Stimulated activated CD8-positive, alpha-beta memory T cell treated with anti-CD3 and anti-CD28 coated beads, Interleukin-12 subunit alpha, Interleukin-12 subunit beta, amount 100 ng/mL, for 24 hours (primary cell): ENCODE measurements around the gene METTL2A.
"Not testable (repeated sequence)": the region's sequence is repeated elsewhere in the genome, so short reads cannot be mapped to it uniquely, and the experiment has no call there.

Experiments used
- DNase-seq: peaks from one replicate; pipeline ENCODE4 v3.0.0-alpha.2; 2020; ENCODE audit errors: extremely low read depth

METTL2A gene

GRCh38 chr17:62423647-62424461 is at the start of gene METTL2A:
METTL2A (plus strand) TSS chr17:62423897; CDS start chr17:62423903, 6 bp downstream.
- peak; percentile 69 for DNase-seq

GRCh38 chr17:62380253-62380652 is 43.4 kb upstream of the METTL2A start, which contains the start of gene EFCAB3:
EFCAB3 (plus strand) TSS chr17:62380553; CDS start chr17:62382980, 2,427 bp downstream.
- DNase-seq: no peak

- no peak for DNase-seq
Measured at GRCh38 chr17:62381561-62381960, 42.1 kb upstream of the METTL2A start.

- DNase-seq: no peak
Measured at GRCh38 chr17:62388856-62389255, 34.8 kb upstream of the METTL2A start.

- no peak for DNase-seq
Measured at GRCh38 chr17:62392908-62393307, 30.8 kb upstream of the METTL2A start.

- no peak for DNase-seq
Measured at GRCh38 chr17:62398891-62399290, 24.8 kb upstream of the METTL2A start.

- no peak for DNase-seq
Measured at GRCh38 chr17:62405451-62405850, 18.2 kb upstream of the METTL2A start.

DNA sequence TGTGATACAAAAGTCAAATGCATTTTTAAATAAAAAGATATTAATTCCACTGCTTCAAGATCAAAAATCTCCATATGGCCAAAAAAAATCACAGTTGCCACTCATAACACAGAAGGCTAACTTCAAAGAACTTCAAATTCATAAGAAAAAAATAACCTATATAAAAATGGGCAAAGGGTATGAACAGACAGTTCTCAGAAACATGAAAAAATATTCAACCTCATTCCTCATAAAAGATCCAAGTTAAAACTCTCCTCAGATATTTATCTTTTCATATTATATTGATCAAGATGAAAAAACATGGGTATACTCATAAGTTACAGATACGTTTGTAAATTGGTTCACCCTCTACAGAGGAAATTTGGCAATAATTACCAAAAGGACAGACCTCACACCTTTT is 10.6 kb upstream of the METTL2A start:
- not testable (repeated sequence) for DNase-seq

DNA sequence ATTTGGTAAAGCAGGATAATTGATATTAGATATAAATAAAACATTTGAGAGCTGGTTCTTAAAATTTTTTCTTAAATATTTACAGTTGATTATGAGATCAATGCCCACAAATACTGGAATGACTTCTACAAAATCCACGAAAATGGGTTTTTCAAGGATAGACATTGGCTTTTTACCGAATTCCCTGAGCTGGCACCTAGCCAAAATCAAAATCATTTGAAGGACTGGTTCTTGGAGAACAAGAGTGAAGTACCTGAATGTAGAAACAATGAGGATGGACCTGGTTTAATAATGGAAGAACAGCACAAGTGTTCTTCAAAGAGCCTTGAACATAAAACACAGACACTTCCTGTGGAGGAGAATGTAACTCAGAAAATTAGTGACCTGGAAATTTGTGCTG is 2.5 kb downstream of the METTL2A start:
- not testable (repeated sequence) for DNase-seq

DNA sequence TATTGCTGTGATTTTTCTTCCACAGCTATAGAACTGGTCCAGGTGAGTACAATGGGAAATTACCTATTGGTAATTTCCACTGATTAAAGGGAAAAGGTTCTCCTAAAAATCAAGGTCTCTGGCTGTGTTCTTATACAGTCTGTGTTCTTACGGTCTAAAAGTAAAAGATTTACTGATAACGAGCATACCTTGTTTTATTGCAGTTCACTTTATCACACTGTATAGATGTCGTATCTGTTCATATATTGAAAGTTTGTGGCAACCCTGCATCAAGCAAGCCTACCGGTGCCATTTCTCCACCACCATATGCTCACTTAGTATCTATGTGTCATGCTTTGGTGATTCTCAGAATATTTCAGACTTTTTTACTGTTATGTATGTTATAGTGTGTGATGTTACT is 11.6 kb downstream of the METTL2A start:
- not testable (repeated sequence) for DNase-seq

DNA sequence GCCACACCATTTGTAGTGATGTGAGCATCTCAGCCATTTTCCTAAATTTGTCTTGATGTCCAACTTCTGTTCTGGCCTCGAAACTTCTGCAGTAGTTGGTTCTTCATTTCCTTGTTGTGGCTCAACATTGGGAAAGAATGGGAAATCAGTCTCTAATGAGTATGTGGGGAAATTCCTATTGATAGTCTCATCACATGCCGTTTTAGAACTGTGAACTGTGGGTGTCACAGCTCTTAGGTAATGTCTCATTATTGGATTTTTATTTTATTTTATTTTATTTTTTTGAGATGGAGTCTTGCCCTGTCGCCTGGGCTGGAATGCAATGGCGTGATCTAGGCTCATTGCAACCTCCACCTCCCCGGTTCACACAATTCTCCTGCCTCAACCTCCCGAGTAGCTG is 17.5 kb downstream of the METTL2A start:
- not testable (repeated sequence) for DNase-seq

GRCh38 chr17:62444063-62444462 is 20.4 kb downstream of the METTL2A start:
- DNase-seq: no peak

GRCh38 chr17:62445791-62446190 is 22.1 kb downstream of the METTL2A start:
- DNase-seq: not testable (repeated sequence)

DNA sequence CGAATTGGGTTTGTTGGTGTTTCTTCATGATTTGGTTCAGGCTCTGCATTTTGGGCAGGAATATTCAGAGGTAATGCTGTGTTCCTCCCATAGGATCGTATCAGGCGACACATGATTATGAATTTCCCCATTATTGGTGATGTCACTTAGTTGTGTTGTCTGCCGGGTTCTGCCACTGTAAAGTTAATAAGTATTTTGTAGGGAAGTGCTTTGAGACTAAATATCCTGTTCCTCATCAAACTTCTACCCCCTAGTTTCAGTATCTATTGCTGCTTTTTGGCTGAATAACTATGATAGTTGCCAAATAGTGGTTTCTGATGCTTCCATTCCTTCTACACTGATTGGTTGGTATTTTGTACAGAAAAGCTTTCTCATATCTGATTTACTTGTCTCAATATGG is 28.5 kb downstream of the METTL2A start:
- DNase-seq: not testable (repeated sequence)

- not testable (repeated sequence) for DNase-seq
Measured at GRCh38 chr17:62453041-62453440, 29.3 kb downstream of the METTL2A start.

GRCh38 chr17:62453656-62454055 is 30.0 kb downstream of the METTL2A start:
- not testable (repeated sequence) for DNase-seq

DNA sequence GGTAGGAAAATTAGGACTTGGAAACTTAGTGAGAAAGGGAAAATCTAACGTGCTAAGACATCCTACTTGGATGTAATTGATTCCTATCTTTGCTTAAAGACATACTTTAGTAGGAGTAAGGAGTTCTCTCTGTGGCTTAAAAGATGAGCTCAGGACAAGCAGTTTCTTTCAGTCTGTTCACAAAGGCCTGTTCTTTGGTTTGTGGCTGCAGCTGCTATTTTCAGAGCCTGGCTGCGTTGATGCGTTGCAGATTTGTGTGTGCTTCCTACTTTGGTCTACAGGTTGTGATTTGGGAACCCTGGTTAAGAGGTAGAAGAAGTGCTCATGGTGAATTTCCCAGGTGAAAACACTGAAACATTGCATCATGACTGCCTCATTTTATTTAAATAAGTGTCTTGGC is 30.4 kb downstream of the METTL2A start:
- not testable (repeated sequence) for DNase-seq

- no peak for DNase-seq
Measured at GRCh38 chr17:62456016-62456415, 32.3 kb downstream of the METTL2A start.

DNA sequence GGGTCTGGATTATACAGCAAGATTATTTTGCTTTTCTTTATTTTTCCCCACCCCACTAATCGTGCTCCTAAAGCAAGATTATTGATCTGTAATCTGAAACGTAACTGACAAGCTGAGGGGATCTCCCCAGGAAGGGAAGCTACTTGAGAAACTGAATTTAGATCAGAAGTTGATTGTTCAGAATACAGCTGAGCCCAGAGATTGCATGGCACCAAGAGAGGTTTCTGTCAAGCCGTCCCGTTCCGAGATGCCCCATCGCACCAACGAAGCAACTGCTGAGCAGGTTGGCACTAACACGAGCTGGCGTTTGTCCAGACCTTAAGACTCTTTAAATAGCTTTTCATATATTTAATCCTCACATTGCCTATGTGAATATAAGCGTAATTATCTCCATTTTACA is 34.8 kb downstream of the METTL2A start:
- DNase-seq: not testable (repeated sequence)

GRCh38 chr17:62464422-62464821 is 40.7 kb downstream of the METTL2A start:
- not testable (repeated sequence) for DNase-seq

GRCh38 chr17:62465271-62465670 is 41.6 kb downstream of the METTL2A start:
- DNase-seq: not testable (repeated sequence)

DNA sequence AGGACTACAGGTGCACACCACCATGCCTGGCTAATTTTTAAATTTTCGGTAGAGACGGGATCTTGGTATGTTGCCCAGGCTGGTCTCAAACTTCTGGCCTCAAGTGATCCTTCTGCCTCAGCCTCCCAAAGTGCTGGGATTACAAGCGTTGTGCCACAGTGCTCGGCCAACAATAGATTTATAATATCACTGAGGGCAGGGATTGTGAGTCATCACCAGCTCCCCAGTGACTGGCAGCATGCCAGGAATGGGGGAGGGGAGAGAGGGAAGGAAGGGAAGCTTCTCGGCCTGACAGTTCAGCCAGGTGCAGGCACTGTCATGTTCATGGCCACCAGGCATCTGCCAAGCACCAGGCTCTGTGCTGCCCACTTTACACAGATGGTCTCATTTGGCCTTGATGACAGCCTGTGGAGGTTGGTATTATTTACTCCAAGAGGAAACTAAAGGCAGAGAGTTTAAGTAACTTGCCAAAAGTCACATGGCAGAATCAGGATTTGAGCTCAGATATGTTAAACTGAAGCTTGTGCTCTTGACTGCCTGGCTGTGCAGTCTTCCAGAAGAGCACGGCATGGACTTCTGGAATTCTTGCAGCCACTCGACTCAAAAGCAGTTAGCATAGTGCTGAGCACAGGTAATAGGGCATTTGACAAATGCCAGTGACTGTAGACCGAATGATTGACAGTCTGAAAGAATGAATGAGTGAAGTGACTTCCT is 47.1 kb downstream of the METTL2A start:
- DNase-seq: peak; percentile 9

DNA sequence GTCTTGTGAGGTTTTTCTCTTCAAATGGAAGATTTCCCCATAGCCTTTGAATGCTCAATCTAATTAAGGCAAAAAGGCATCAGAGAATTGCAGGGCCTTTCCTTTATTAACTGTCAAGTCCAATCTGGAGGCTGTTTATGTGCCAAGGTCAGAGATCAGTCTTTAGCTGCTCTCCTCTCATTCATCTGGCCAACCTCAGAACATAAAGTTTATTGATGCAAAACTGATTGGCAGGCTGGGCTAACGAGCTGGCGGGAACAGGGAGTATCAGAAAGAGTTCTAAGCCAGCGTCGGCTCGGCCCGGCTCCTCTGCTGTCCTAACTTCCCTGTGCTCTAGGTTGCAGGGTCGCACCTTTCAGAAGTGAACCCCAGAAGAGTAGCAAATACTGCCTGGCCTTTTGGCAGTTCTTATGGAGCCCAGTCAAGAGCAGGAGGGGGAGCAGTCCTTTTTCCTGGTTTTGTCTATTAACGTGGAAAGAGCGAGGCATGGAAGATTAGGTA is 47.7 kb downstream of the METTL2A start:
- not testable (repeated sequence) for DNase-seq
